Aorta (tissue), 5 donors: ENCODE measurements around the gene STARD10. TPM values are rescaled to one million over a fixed set of nuclear protein-coding genes. Genes with fewer than 3 reads are reported as not detected.
A peak's percentile ranks its signal among the peaks of the same experiment; 100 is the strongest.

Source experiments
- ATAC-seq: fragments of 200-7000 bp; cut with Tn5 transposase; one replicate; pipeline ENCODE4 v1.9.1; 2022; ENCODE audit warnings: moderate library complexity; ENCODE audit not compliant: low FRiP score
- DNase-seq, 2 donors: peaks; one replicate each; pipeline ENCODE4 v3.0.0-alpha.2; 2020
- H3K27ac ChIP-seq, 2 donors: one replicate each; pipeline ENCODE4 v1.5.1; 2013; ENCODE audit warnings: low read length in 2 of 2, mild to moderate bottlenecking in 2 of 2, moderate library complexity in 2 of 2, control low read depth in 1 of 2, inconsistent platforms in 1 of 2, low read depth in 1 of 2
- H3K27me3 ChIP-seq, 2 donors: one replicate each; pipeline ENCODE4 v1.6.1; 2013; ENCODE audit warnings: control low read depth in 1 of 2, low read length in 1 of 2, mild to moderate bottlenecking in 1 of 2, moderate library complexity in 1 of 2; ENCODE audit not compliant: insufficient read depth in 2 of 2, control insufficient read depth in 1 of 2
- H3K36me3 ChIP-seq, 2 donors: one replicate each; pipeline ENCODE4 v1.6.1; 2013; ENCODE audit warnings: control low read depth in 1 of 2, low read length in 1 of 2, mild to moderate bottlenecking in 1 of 2; ENCODE audit not compliant: insufficient read depth in 2 of 2, control insufficient read depth in 1 of 2
- H3K4me1 ChIP-seq, 2 donors: one replicate each; pipeline ENCODE4 v1.6.1; 2013; ENCODE audit warnings: low read length in 2 of 2, control low read depth in 1 of 2, mild to moderate bottlenecking in 1 of 2, moderate library complexity in 1 of 2; ENCODE audit not compliant: insufficient read depth in 2 of 2, control insufficient read depth in 1 of 2
- H3K4me3 ChIP-seq, 2 donors: one replicate each; pipeline ENCODE4 v1.5.1; 2013; ENCODE audit warnings: low read length in 2 of 2, control low read depth in 1 of 2, mild to moderate bottlenecking in 1 of 2
- H3K9me3 ChIP-seq: one replicate; pipeline ENCODE4 v1.6.1; 2013; ENCODE audit warnings: mild to moderate bottlenecking, low read length; ENCODE audit not compliant: control insufficient read depth
- WGBS, 2 donors: extraction: QIAGEN DNeasy Blood & Tissue Kit; methylation state at CpG; one replicate each; pipeline ENCODE4 v1.1.7; 2013; 5-methylcytosine and 5-hydroxymethylcytosine counted together
- intact Hi-C, 2 donors: fragments of 100-400 bp; cut with DNase I; formaldehyde crosslinking; loops; one replicate each; pipeline versions ENCODE4 v1.14.2 to v1.15.0; 2022
- polyA plus RNA-seq, 2 donors: library from polyadenylated mRNA; stranded (reverse); fragments of 200-250 nt; gene quantifications; one replicate each; pipeline ENCODE4 v1.2.3, GENCODE V29; 2013
- total RNA-seq, 2 donors: library from RNA; stranded (reverse); fragmentation: NEBNext Ultra II Directional; extraction: Animal tissue kit (Norgen Biotek cat#: 25700); gene quantifications; one replicate each; pipeline ENCODE4 v1.2.1, GENCODE V29; 2021
- donor health status: healthy with polysubstance abuse.
- donor health status: Bipolar disorder and iron deficiency.
- donor health status: DM: no; HTN: no; CAD: no.
- donor health status: DM: no; HTN: no; CAD: no.
- donor health status: DM: yes; HTN: yes; CAD: no.

The STARD10 gene
- total and polyA plus RNA-seq, 4 donors: 17.7 to 129 (median 40.1) TPM

GRCh38 chr11:72758690-72759389, 35.0 kb downstream of the STARD10 start:
- H3K36me3 ChIP-seq: no peaks in the 10 kb centered on the region
- intact Hi-C loops: no loop called here
- H3K27ac ChIP-seq: no peak overlapping the region
- DNase-seq (no peak), ATAC-seq (no peak)
- H3K9me3 ChIP-seq: no peaks in the 10 kb centered on the region
- no peaks in the 10 kb centered on the region for H3K27me3 ChIP-seq
- H3K4me3 ChIP-seq: no peak overlapping the region
- no peaks in the 10 kb centered on the region for H3K4me1 ChIP-seq
- WGBS, 2 donors: 70 to 79% methylated on average over 17 of the region's 17 CpGs

- ATAC-seq: no peak
- Histone ChIP-seq H3K27me3 (no peaks in the 10 kb centered on the region), H3K27ac (no peak overlapping the region), H3K36me3 (no peaks in the 10 kb centered on the region), H3K4me1 (no peaks in the 10 kb centered on the region), H3K4me3 (no peak overlapping the region), H3K9me3 (no peaks in the 10 kb centered on the region)
- DNase-seq: no peak
- WGBS, 2 donors: 89 to 90% methylated on average over 7 of the region's 7 CpGs
- intact Hi-C loops: no loop called here
These were observed 35.5 kb downstream of the STARD10 start for GRCh38 chr11:72758304-72758689.

- H3K27ac ChIP-seq: no peak overlapping the region
- H3K9me3 ChIP-seq: no peaks in the 10 kb centered on the region
- no peak overlapping the region for H3K4me3 ChIP-seq
- no peaks in the 10 kb centered on the region for H3K36me3 ChIP-seq
- 88 to 96% methylated on average over 4 of the region's 4 CpGs for WGBS, 2 donors
- ATAC-seq (no peak), DNase-seq (no peak)
- no peaks in the 10 kb centered on the region for H3K4me1 ChIP-seq
- intact Hi-C loops: no loop called here
- no peaks in the 10 kb centered on the region for H3K27me3 ChIP-seq
These were observed 38.0 kb downstream of the STARD10 start for GRCh38 chr11:72755713-72756285.

- H3K4me1 ChIP-seq: no peaks in the 10 kb centered on the region
These were observed 39.2 kb downstream of the STARD10 start for GRCh38 chr11:72754544-72755155.

DNA sequence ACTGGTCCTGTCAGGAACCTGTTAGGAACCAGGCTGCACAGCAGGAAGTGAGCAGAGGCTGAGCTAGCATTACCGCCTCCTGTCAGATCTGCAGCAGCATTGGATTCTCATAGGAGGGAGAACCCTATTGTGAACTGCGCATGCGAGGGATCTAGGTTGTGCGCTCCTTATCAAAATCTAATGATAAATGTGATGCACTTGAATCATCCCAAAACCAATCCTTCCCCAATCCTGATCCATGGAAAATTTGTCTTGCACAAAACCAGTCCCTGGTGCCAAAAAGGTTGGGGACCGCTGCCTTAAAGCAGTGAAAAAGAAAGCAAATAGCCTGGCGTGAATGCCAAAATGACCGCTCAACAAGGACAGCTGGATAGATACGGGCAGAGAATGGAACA, 39.7 kb downstream of the STARD10 start:
- Histone ChIP-seq H3K27ac (no peak overlapping the region), H3K9me3 (no peaks in the 10 kb centered on the region), H3K4me3 (no peak overlapping the region), H3K4me1 (no peaks in the 10 kb centered on the region), H3K36me3 (no peaks in the 10 kb centered on the region), H3K27me3 (no peaks in the 10 kb centered on the region)
- 94 to 95% methylated on average over 8 of the region's 8 CpGs for WGBS, 2 donors
- ATAC-seq: no peak
- no peak for DNase-seq
- intact Hi-C loops: loop anchor here in 1 of 2 donors (5.0 kb wide), 1 partner anchor 38 kb away; the partner anchor contains the start of gene STARD10

More at GRCh38 chr11:72754544-72755155, 39.2 kb downstream of the STARD10 start:
- Histone ChIP-seq H3K4me3 (no peak overlapping the region), H3K9me3 (no peaks in the 10 kb centered on the region), H3K27me3 (no peaks in the 10 kb centered on the region), H3K36me3 (no peaks in the 10 kb centered on the region), H3K27ac (no peak overlapping the region)
- ATAC-seq: no peak
- intact Hi-C loops: loop anchor here in 1 of 2 donors (5.0 kb wide), 1 partner anchor 38 kb away; the partner anchor contains the start of gene STARD10
- WGBS, 2 donors: 82 to 87% methylated on average over 40 to 48 of the region's 48 CpGs
- no peak for DNase-seq

DNA sequence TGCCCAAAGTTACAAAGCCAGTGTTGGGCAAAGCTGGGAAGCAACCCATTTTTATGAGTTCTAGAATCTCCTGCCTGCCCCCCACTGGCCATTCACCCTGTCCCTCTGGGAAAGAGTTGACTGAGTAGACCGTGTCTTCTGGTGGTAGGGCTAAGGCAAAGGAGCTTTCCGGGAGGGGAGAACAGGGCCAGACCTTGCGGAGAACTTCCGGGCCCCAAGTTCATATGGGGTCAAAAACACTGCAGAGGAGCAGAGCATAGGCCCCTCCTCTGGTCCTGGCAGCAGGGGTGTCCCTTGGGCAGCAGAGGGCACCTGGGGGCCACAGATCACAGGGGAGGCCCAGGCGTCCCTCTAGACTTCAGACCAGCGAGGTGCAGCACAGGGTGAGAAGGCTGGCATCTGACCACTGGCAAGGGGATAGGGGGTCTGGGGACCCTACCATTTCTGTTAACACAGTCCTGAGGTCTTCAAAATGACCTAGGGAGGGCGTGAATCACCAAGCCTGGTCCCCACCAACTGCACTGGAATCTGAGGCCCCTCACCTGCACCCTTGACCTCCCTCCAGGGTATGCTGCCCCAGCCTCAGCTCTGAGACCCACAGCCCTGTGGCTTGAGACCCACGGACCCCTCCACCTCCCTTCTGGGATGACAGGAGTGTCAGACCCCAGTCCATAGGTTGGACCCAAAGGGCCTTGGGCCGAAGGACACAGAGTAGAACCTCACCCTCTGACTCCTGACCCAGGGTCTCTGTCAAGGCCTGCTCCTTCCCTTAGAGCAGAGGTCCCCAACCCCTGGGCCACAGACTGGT, 40.3 kb downstream of the STARD10 start:
- ATAC-seq (no peak), DNase-seq (no peak)
- no peaks in the 10 kb centered on the region for H3K27me3 ChIP-seq
- H3K4me1 ChIP-seq: no peaks in the 10 kb centered on the region
- H3K27ac ChIP-seq: no peak overlapping the region
- H3K4me3 ChIP-seq: no peak overlapping the region
- WGBS, 2 donors: 86 to 89% methylated on average over 9 of the region's 9 CpGs
- H3K36me3 ChIP-seq: no peaks in the 10 kb centered on the region
- intact Hi-C loops: loop anchor here in 1 of 2 donors (5.0 kb wide), 1 partner anchor 39 kb away; the partner anchor contains the start of gene STARD10
- H3K9me3 ChIP-seq: no peaks in the 10 kb centered on the region

- DNase-seq: peak; percentile 82 to 91
- Histone ChIP-seq H3K27me3 (no peaks in the 10 kb centered on the region), H3K9me3 (no peaks in the 10 kb centered on the region), H3K4me1 (no peaks in the 10 kb centered on the region), H3K27ac (no peak within 1 kb of the TSS), H3K4me3 (peak within 1 kb of the TSS; percentile 39 to 60), H3K36me3 (no peaks in the 10 kb centered on the region)
- intact Hi-C loops: loop anchor here in 1 of 2 donors (5.0 kb wide), 1 partner anchor 40 kb away; the partner anchor contains the start of gene STARD10
- WGBS, 2 donors: 1 to 2% methylated on average over 36 to 51 of the region's 51 CpGs
- peak; percentile 92 for ATAC-seq
These were observed 41.5 kb downstream of the STARD10 start, which contains the start of gene ARAP1 for GRCh38 chr11:72752088-72752914. TSS of gene ARAP1 (minus strand) at chr11:72752408. CDS start at chr11:72727128, 25,280 bp downstream.
